Measurements from ENCODE around the gene C1QL2. TPM values are rescaled to one million over a fixed set of nuclear protein-coding genes. Genes with fewer than 3 reads are reported as not detected.
A peak's percentile ranks its signal among the peaks of the same experiment; 100 is the strongest.

The C1QL2 gene
- not detected for total RNA-seq

DNA sequence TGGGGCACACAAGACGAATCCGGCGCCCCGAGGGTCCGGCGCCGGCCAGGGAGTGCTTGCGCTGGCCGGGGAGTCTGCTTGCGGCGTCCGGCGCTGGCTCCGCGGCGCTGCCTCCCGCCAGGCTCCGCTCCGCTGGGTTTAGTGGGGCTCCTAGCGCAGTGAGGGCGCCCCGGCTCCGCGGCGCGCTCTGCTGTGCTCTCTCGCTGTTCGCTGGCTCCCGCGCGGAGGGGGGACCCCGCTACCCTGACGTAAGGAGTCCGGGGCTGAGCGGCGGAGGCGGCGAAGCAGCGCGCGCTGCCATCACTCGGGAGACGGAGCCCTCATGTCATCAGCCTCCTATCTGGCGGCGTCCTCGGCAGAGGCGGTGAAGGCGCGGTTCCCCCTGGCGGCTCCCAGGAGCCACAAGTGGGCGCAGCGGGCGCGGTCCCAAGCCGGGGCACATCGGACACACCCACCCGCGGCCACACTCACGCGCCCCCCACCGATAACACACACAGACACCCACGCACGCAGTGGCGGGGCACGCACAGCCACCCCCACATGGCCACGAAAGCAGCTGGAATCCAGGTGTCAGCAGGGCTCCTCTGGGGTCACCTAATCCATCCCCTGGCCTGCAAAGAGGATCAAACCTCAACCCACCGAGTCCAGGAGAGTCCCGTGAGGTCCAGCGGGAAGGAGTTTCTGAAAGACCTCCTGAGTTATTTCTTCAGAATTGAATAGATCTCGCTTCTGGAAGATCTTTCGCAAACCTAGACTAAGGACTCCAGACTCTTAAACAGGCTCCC lies at the start of gene C1QL2:
Gene C1QL2 (minus strand): TSS at position 189 of the 785 bp plus-strand sequence. CDS start 482 bp downstream, outside the sequence.
- no peaks in the 10 kb centered on the region for H3K36me3 Mint-ChIP-seq (ENCODE audit: insufficient read depth in 2 of 2)
- DNase-seq (peak in 1 of 2 donors; percentile 3), ATAC-seq (replicated peaks in 1 of 2) (no peak)
- H3K4me1 Mint-ChIP-seq (ENCODE audit: low read depth), result peaks cover 4% of the 10 kb centered on the region
- H3K4me3 Mint-ChIP-seq, result peak within 1 kb of the TSS in 1 of 2 donors; percentile 35
- peaks cover 61% of the 10 kb centered on the region for H3K27me3 Mint-ChIP-seq (ENCODE audit: low read depth)
- H3K27ac Mint-ChIP-seq, result no peak within 1 kb of the TSS
- no peaks in the 10 kb centered on the region for H3K9me3 Mint-ChIP-seq

DNA sequence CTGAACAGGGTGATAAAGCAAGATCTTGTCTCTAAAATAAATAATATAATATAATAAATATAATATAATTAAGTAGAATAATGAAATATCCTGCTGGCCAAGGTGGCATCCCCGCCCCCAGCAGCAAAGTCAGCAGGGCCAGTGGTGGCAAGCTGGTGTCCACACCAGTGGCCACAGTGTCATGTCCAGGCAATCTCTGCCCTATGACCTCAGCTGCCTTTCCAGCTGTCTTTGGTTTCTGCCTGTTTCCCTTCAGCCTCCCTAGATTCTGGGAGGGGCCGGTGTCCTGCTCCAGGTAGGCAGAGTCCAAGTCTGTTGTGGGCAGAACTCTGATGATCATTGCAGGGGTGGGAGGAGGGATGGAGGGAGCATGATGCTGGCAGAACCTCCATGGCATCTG lies 48.9 kb upstream of the C1QL2 start:
- ATAC-seq (replicated peaks in 1 of 2) (no peak), DNase-seq (no peak)
- Mint-ChIP-seq H3K27me3 (ENCODE audit: low read depth) (no peaks in the 10 kb centered on the region), H3K27ac (no peak overlapping the region), H3K9me3 (no peaks in the 10 kb centered on the region), H3K36me3 (ENCODE audit: insufficient read depth in 2 of 2) (no peaks in the 10 kb centered on the region), H3K4me3 (no peak overlapping the region), H3K4me1 (ENCODE audit: low read depth) (no peaks in the 10 kb centered on the region)

DNA sequence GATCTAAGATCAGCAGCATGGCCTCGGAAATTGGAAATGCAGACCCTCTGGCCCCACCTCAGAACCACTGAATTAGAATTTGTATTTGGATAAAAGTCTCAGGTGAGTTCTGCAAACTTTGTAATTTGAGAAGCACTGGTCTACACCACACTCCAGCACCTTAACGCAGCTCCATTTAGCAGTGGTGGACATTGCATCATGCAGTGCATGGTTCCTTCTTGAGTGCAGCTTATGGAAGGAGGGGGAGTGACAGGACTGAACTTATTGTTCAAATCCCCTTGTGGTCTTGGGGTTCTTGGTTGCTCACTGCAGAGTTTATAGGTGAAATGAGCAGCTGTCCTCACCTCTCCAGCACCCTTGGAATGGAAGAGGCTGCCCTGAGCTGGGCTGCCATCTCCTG lies 47.6 kb upstream of the C1QL2 start:
- no peaks in the 10 kb centered on the region for H3K9me3 Mint-ChIP-seq
- no peak overlapping the region for H3K27ac Mint-ChIP-seq
- ATAC-seq (replicated peaks in 1 of 2), result no peak
- no peak for DNase-seq
- no peak overlapping the region for H3K4me3 Mint-ChIP-seq
- no peaks in the 10 kb centered on the region for H3K4me1 Mint-ChIP-seq (ENCODE audit: low read depth)
- no peaks in the 10 kb centered on the region for H3K27me3 Mint-ChIP-seq (ENCODE audit: low read depth)
- H3K36me3 Mint-ChIP-seq (ENCODE audit: insufficient read depth in 2 of 2), result no peaks in the 10 kb centered on the region

DNA sequence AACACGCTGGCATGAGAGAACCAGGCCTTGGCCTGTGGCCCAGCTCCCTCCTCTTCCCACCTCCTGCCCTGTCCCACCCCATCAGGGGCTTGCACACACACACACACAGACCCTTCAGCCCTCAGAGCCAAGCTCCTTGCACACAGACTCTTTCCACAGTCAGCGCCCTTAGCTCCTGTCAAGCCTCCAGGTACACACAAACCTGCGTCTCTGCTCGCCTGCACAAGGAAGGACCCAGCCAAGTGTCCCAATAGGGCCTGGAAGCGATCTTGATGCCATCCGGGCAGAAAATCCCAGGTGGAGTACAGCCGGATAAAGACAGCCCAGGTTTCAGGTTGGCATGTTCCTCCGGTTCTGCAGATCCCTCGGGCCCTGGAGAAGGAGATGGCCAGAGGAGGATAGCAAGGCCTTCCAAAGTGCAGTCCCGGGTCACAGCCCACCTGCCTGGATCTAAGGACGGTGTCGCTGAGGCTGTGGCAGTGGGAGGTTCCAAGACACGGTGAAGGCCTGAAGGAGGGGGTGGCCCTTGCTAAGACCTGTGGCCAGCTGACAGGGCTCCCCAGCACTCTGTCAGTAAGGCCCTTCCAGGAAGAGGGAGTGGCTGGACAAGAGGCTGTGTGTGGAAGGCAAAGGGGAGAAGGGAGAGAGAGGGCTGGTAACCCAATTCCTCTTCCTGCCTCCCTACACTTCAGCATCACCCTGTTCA lies 46.6 kb upstream of the C1QL2 start:
- DNase-seq, result no peak
- Mint-ChIP-seq H3K4me1 (ENCODE audit: low read depth) (no peaks in the 10 kb centered on the region), H3K36me3 (ENCODE audit: insufficient read depth in 2 of 2) (no peaks in the 10 kb centered on the region), H3K9me3 (no peaks in the 10 kb centered on the region), H3K27ac (no peak overlapping the region), H3K4me3 (no peak overlapping the region), H3K27me3 (ENCODE audit: low read depth) (no peaks in the 10 kb centered on the region)
- ATAC-seq (replicated peaks in 1 of 2), result no peak

DNA sequence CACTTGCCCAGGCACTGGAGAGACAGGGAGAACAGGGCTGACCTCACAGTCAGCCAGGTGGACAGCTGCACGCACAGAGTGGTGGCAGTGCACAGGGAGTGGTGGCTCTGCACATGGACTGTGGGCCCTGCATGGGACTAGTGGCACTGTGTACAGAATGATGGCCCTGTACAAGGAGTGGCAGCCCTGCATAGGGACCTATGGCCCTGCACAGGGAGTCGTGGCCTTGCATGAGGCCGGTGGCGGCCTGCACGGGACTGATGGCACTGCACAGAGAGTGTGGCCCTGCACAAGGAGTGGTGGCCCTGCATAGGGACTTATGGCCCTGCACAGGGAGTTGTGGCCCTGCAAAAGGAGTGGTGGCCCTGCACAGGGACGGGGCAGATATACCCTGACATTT lies 46.0 kb upstream of the C1QL2 start:
- ATAC-seq (replicated peaks in 1 of 2) (no peak), DNase-seq (no peak)
- Mint-ChIP-seq H3K27me3 (ENCODE audit: low read depth) (no peaks in the 10 kb centered on the region), H3K4me3 (no peak overlapping the region), H3K36me3 (ENCODE audit: insufficient read depth in 2 of 2) (no peaks in the 10 kb centered on the region), H3K9me3 (no peaks in the 10 kb centered on the region), H3K27ac (no peak overlapping the region), H3K4me1 (ENCODE audit: low read depth) (no peaks in the 10 kb centered on the region)

DNA sequence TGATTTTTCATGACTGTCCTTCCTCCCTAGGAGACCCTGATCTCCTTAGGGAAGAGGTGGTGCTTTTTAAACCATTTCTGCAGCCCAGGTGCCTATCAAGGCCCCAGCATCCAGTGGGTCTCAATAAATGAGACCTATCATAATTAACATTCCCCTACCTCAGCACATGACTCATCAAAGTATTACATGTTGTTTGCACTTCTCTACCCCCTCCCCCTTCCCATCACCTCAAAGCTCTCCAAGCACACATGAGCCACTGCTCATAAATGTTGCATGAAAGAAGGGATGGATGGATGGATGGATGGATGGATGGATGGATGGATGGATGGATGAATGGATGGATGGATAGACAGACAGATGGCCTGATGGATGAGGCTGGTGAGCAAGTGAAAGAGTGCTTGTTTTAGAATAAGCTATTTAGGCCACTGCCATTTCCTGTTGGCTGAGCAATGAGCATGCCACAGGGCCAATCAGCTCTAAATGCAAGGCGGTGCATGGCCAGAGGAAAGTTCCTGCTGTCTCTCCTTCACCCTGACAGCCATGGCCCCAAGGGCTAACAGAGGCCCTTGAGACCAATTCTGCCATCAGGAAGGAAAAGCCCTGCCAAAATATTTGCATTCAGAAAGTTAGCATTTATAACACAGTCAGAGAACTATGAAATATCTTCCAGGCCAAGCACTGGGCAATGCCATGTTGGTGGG lies 44.2 kb upstream of the C1QL2 start:
- Mint-ChIP-seq H3K27ac (no peak overlapping the region), H3K36me3 (ENCODE audit: insufficient read depth in 2 of 2) (no peaks in the 10 kb centered on the region), H3K4me3 (no peak overlapping the region), H3K27me3 (ENCODE audit: low read depth) (peaks cover 12% of the 10 kb centered on the region), H3K9me3 (no peaks in the 10 kb centered on the region), H3K4me1 (ENCODE audit: low read depth) (no peaks in the 10 kb centered on the region)
- no peak for DNase-seq
- ATAC-seq (replicated peaks in 1 of 2), result no peak

DNA sequence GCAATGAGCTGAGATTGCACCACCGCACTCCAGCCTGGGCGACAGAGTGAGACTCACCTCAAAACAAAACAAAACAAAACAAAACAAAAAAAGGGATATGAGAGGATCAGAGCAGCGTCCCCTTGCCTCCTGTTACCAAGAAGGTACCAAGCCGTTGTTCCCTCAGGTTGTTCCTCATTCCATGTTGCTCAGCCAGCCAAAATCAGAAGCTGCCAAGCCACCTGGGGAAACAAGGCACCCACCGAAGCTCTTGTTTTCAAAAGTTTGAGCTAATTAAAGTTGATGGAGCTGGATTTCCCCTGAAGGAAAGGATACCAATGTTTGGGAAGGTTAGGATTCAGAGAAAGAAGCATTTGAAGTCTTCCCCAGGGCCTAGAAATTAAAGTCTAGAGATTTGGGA lies 43.3 kb upstream of the C1QL2 start:
- H3K27ac Mint-ChIP-seq, result no peak overlapping the region
- ATAC-seq (replicated peaks in 1 of 2), result no peak

DNA sequence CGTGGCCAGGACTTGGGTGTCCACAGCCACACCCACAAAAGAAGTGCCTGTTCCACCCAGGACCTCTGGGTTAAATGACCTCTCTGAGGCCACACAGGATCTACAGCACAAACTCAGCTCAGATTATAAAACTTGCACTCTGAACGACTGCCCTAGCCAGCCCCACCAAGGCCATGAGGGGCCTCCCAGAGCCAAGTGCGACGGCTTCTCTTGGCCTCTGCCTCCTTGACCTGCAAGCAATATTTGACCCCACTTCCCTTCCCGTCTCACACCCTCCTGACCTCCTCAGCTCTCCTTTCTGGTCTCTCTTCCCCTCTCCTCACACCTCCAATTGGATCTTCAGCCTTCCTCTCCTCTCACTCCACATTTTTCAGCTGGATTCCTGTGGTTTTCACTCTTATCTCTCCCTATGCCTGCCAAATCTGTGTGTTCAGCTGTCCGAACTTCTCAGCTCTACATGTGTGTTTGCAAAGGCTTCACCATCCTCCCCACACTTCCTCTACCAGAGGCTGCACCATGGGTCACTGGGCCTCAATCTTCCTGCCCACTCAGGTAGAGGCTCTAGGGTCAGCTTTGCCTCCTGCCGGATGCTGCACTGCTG lies 39.8 kb upstream of the C1QL2 start:
- DNase-seq, result no peak

More for the DNA sequence above, 43.3 kb upstream of the C1QL2 start:
- no peaks in the 10 kb centered on the region for H3K9me3 Mint-ChIP-seq
- no peak for DNase-seq
- H3K4me3 Mint-ChIP-seq, result no peak overlapping the region
- no peaks in the 10 kb centered on the region for H3K4me1 Mint-ChIP-seq (ENCODE audit: low read depth)
- peaks cover 12% of the 10 kb centered on the region for H3K27me3 Mint-ChIP-seq (ENCODE audit: low read depth)
- H3K36me3 Mint-ChIP-seq (ENCODE audit: insufficient read depth in 2 of 2), result no peaks in the 10 kb centered on the region

DNA sequence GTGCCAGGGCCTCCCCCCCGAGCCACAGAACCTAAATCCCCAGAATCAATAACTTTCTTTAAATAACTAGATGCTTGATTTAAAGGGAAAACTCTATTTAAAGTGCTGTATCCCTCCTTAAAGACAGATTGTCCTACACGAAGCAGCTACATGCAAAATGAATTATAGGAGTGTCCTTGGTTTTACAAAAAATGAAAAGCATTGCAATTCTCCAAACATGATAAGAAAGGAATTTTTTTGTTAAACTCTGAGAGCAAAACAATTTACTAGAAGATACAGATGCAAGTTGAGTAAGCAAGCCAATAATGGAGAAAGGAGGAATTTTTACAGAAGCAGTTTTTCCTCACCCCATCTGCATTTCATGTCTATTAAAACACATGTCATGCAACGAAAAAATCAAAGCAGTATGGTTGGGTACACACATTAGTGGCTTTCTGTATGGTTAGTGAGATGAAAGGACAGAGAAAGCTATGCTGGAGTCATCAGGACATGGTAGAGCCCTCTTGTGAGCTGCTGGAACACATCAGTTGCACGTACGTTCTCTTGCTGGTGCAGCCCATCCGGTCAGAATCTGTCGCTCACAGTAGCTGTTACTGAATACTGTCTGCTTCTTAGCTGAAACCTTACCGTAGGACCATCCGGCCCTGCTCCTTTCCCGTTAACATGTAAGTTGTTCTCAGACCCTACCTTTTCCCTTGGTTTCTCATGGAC lies 39.1 kb upstream of the C1QL2 start:
- H3K27me3 Mint-ChIP-seq (ENCODE audit: low read depth), result peaks cover 17% of the 10 kb centered on the region
- DNase-seq (no peak), ATAC-seq (replicated peaks in 1 of 2) (no peak)
- no peaks in the 10 kb centered on the region for H3K4me1 Mint-ChIP-seq (ENCODE audit: low read depth)
- no peaks in the 10 kb centered on the region for H3K9me3 Mint-ChIP-seq
- no peak overlapping the region for H3K27ac Mint-ChIP-seq
- no peaks in the 10 kb centered on the region for H3K36me3 Mint-ChIP-seq (ENCODE audit: insufficient read depth in 2 of 2)
- no peak overlapping the region for H3K4me3 Mint-ChIP-seq

More for the DNA sequence above, 39.8 kb upstream of the C1QL2 start:
- H3K27ac Mint-ChIP-seq, result no peak overlapping the region
- H3K36me3 Mint-ChIP-seq (ENCODE audit: insufficient read depth in 2 of 2), result no peaks in the 10 kb centered on the region
- ATAC-seq (replicated peaks in 1 of 2), result no peak
- no peaks in the 10 kb centered on the region for H3K4me1 Mint-ChIP-seq (ENCODE audit: low read depth)
- H3K9me3 Mint-ChIP-seq, result no peaks in the 10 kb centered on the region
- H3K27me3 Mint-ChIP-seq (ENCODE audit: low read depth), result peaks cover 17% of the 10 kb centered on the region
- no peak overlapping the region for H3K4me3 Mint-ChIP-seq

DNA sequence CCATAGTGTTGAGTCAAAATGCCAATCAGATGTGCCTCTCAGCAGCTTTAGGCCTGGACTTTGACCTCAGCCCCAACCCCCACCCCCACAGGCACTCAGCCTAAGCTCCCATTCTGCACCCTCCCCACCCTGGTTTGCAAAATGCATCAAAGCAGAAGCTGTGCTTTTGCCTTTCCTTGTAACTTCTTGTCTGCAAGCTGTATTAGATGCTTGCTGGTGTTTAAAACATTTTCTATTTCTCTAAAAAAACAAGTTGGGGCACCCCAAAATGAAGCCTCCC lies 38.5 kb upstream of the C1QL2 start:
- no peak overlapping the region for H3K27ac Mint-ChIP-seq
- H3K27me3 Mint-ChIP-seq (ENCODE audit: low read depth), result peaks cover 17% of the 10 kb centered on the region
- ATAC-seq (replicated peaks in 1 of 2), result no peak
- no peaks in the 10 kb centered on the region for H3K36me3 Mint-ChIP-seq (ENCODE audit: insufficient read depth in 2 of 2)
- no peaks in the 10 kb centered on the region for H3K4me1 Mint-ChIP-seq (ENCODE audit: low read depth)
- H3K9me3 Mint-ChIP-seq, result no peaks in the 10 kb centered on the region
- DNase-seq, result no peak
- no peak overlapping the region for H3K4me3 Mint-ChIP-seq

DNA sequence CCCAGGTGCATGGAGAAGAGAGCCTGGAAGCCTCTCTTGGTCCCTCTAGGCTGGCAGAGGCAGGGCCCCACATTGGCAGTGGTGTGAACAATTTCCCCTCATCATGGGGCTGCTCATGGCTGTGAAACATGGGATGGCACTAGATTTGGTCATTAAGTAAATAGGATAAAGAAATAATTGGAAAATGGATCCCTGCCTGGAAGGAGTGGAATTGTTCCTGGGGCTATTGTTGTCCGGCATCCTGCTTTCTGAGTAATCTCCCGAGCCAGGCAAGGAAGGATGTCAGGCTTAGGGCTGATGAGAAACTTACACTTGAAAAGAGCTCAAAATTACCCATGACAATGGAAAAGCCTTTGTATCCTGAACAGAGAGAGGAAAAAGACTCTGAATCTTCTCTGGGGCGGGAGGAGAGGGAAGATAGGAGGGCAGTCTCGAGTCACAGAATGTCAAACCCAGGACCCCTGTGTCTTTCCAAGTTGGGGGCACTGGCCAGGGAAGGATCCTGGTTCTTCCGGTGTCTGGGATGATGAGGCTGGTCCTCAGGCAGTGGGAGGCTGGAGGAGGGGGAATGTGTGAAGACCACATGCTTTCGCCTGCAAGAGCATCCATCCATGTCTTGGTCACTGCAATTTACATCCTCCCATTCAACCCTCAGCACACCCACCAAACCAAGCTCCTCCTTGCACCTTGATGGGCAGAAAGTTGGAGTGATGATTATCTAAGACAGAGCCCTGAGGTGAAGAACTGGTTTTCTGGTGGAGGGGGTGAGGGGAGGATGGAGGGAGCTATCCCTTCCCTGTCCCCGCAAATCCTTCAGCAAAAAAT lies 38.0 kb upstream of the C1QL2 start:
- Mint-ChIP-seq H3K36me3 (ENCODE audit: insufficient read depth in 2 of 2) (no peaks in the 10 kb centered on the region), H3K27ac (no peak overlapping the region), H3K4me1 (ENCODE audit: low read depth) (no peaks in the 10 kb centered on the region), H3K4me3 (no peak overlapping the region), H3K27me3 (ENCODE audit: low read depth) (peaks cover 17% of the 10 kb centered on the region), H3K9me3 (no peaks in the 10 kb centered on the region)
- DNase-seq (no peak), ATAC-seq (replicated peaks in 1 of 2) (no peak)

DNA sequence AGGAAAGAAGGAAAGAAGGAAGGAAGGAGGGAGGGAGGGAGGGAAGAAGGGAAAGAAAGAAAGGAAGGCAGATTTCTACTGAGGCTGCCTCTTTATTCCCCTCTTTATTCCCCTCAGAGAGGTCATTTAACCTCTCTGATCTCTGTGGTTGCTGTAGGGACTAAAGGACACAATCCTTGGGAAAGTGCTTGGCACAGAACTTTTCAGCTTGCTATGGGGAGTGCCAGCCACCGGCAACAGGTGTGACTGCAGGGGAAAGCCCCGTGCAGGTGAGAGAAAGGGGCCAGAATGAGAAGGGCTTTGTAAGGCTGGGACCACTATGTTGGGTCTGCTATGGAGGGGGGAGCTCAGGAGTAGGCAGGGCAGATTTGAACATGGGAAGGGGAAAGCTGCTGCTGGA lies 37.3 kb upstream of the C1QL2 start:
- peaks cover 17% of the 10 kb centered on the region for H3K27me3 Mint-ChIP-seq (ENCODE audit: low read depth)
- no peaks in the 10 kb centered on the region for H3K36me3 Mint-ChIP-seq (ENCODE audit: insufficient read depth in 2 of 2)
- no peak for DNase-seq
- no peaks in the 10 kb centered on the region for H3K9me3 Mint-ChIP-seq
- H3K27ac Mint-ChIP-seq, result no peak overlapping the region
- H3K4me1 Mint-ChIP-seq (ENCODE audit: low read depth), result no peaks in the 10 kb centered on the region
- no peak for ATAC-seq (replicated peaks in 1 of 2)
- no peak overlapping the region for H3K4me3 Mint-ChIP-seq
